Esophagus muscularis mucosa (tissue), 4 donors: Measurements from ENCODE around the gene AGPAT4.

Experiments used
- CTCF ChIP-seq, 3 experiments: fragments of 200-600 bp in 2 of 3; fragments of 450-650 bp in 1 of 3; sonication (generic) in 2 of 3; IDR thresholded peaks; one replicate each; pipeline ENCODE4 v1.5.1; 2017 to 2019; ENCODE audit warnings: antibody characterized with exemption in 3 of 3, mild to moderate bottlenecking in 2 of 3, moderate library complexity in 1 of 3
- EP300 ChIP-seq: sonication (generic); formaldehyde crosslinking; IDR thresholded peaks from one replicate; pipeline ENCODE4 v1.6.1; 2017; ENCODE audit warnings: antibody characterized with exemption
- POLR2A ChIP-seq: fragments of 450-650 bp; IDR thresholded peaks from one replicate; pipeline ENCODE4 v1.6.1; 2017; ENCODE audit warnings: antibody characterized with exemption, moderate library complexity, mild to moderate bottlenecking, low read depth

GRCh38 chr6:161141173-161141572, 132.7 kb downstream of the AGPAT4 start:
- TF ChIP-seq POLR2A (no peak), CTCF (IDR thresholded peaks at IDR 0.05) (no peak), EP300 (no peak)
